Measurements from ENCODE around the gene PPOX. TPM values are rescaled to one million over a fixed set of nuclear protein-coding genes. Genes with fewer than 3 reads are reported as not detected.

The PPOX gene
- total RNA-seq, 2 donors from 2014 or later = 18.2 to 33.6 TPM

- Histone ChIP-seq H3K4me3 (no peak overlapping the region), H3K36me3 (peaks cover 4% of the 10 kb centered on the region), H3K4me1 (ENCODE audit: control insufficient read depth in 1 of 2, low read depth in 2 of 2) (no peaks in the 10 kb centered on the region), H3K9me3 (no peaks in the 10 kb centered on the region), H3K27me3 (replicated peaks; ENCODE audit: insufficient read depth) (no peaks in the 10 kb centered on the region), H3K27ac (no peak overlapping the region)
- no peak for ATAC-seq (ENCODE audit: insufficient number of reproducible peaks, low FRiP score, low read depth)
- no peak for DNase-seq (ENCODE audit: low spot score)
- TF ChIP-seq CTCF (IDR thresholded peaks at IDR 0.05) = no peak
These were observed 53.1 kb downstream of the PPOX start for GRCh38 chr1:161219078-161219892.

- ATAC-seq (ENCODE audit: insufficient number of reproducible peaks, low FRiP score, low read depth) (no peak), DNase-seq (ENCODE audit: low spot score) (no peak)
- H3K4me1 ChIP-seq (ENCODE audit: control insufficient read depth in 1 of 2, low read depth in 2 of 2) = peaks cover 0 to under 1% of the 10 kb centered on the region in 2 donors
- H3K27ac ChIP-seq = no peak overlapping the region
- TF ChIP-seq CTCF (IDR thresholded peaks at IDR 0.05) = no peak
- no peak overlapping the region for H3K4me3 ChIP-seq
- no peaks in the 10 kb centered on the region for H3K9me3 ChIP-seq
- H3K36me3 ChIP-seq = no peaks in the 10 kb centered on the region
- no peaks in the 10 kb centered on the region for H3K27me3 ChIP-seq (replicated peaks; ENCODE audit: insufficient read depth)
These were observed 53.8 kb downstream of the PPOX start for GRCh38 chr1:161220002-161220401.

Other genes with a start within 250 kb of the PPOX start
- gene ITLN2, start 211.6 kb upstream of the PPOX start, total RNA-seq = 1 to 10 TPM in 1 of 2 donors, not detected in 1; 3.0 TPM
- 10 to 100 TPM; 19.1 to 20.7 TPM for gene F11R, start 145.3 kb upstream of the PPOX start, total RNA-seq
- 10 to 100 TPM; 19.9 to 34.2 TPM for gene TSTD1, start 127.5 kb upstream of the PPOX start, total RNA-seq
- 10 to 100 TPM; 57.9 to 69.4 TPM for gene USF1, start 120.4 kb upstream of the PPOX start, total RNA-seq
- 10 to 100 TPM; 16.4 to 16.9 TPM for gene ARHGAP30, start 96.5 kb upstream of the PPOX start, total RNA-seq
- under 1 TPM in 1 of 2 donors, not detected in 1; 0.14 TPM for gene NECTIN4, start 76.9 kb upstream of the PPOX start, total RNA-seq
- gene KLHDC9, start 68.1 kb upstream of the PPOX start, total RNA-seq = 1 to 10 TPM; 7.9 to 8.6 TPM
- 10 to 100 TPM; 22.7 to 92.7 TPM for gene PFDN2, start 48.4 kb upstream of the PPOX start, total RNA-seq
- gene NIT1, start 48.3 kb upstream of the PPOX start, total RNA-seq = 10 to 100 TPM; 25.3 to 42.1 TPM
- gene DEDD, start 33.8 kb upstream of the PPOX start, total RNA-seq = 10 to 100 TPM; 30.7 to 34.3 TPM
- 10 to 100 TPM; 54.2 to 73.9 TPM for gene UFC1, start 12.4 kb upstream of the PPOX start, total RNA-seq
- gene USP21, start 6.9 kb upstream of the PPOX start, total RNA-seq = 10 to 100 TPM; 23.2 to 28.8 TPM
- gene B4GALT3, start 11.1 kb downstream of the PPOX start, total RNA-seq = 100 to 1,000 TPM in 1 of 2 donors, 10 to 100 TPM in 1; 36.4 to 145 TPM
- 100 to 1,000 TPM in 1 of 2 donors, 10 to 100 TPM in 1; 15.0 to 171 TPM for gene ADAMTS4, start 32.6 kb downstream of the PPOX start, total RNA-seq
- gene NDUFS2, start 35.9 kb downstream of the PPOX start, total RNA-seq = 10 to 100 TPM; 61.5 to 63.5 TPM
- 100 to 1,000 TPM in 1 of 2 donors, 10 to 100 TPM in 1; 82.9 to 101 TPM for gene FCER1G, start 48.9 kb downstream of the PPOX start, total RNA-seq
- not detected for gene APOA2, start 57.2 kb downstream of the PPOX start, total RNA-seq
- gene TOMM40L, start 59.6 kb downstream of the PPOX start, total RNA-seq = 10 to 100 TPM; 12.8 to 13.4 TPM
- gene NR1I3, start 71.8 kb downstream of the PPOX start, total RNA-seq = not detected
- gene PCP4L1, start 92.3 kb downstream of the PPOX start, total RNA-seq = 1 to 10 TPM in 1 of 2 donors, under 1 TPM in 1; 0.68 to 1.8 TPM
- gene MPZ, start 143.5 kb downstream of the PPOX start, total RNA-seq = 1 to 10 TPM; 2.7 to 2.8 TPM
- gene SDHC, start 148.0 kb downstream of the PPOX start, total RNA-seq = 10 to 100 TPM; 38.9 to 95.7 TPM
- gene CFAP126, start 201.4 kb downstream of the PPOX start, total RNA-seq = not detected

All from thoracic aorta (tissue), 2 donors.